NCI-H1694 treated with DMSO at 0.1 percent for 48 hours (cell line): Measurements from ENCODE around the gene SPRY2.
A peak's percentile ranks its signal among the peaks of the same experiment; 100 is the strongest.
"Not testable (repeated sequence)": the region's sequence is repeated elsewhere in the genome, so short reads cannot be mapped to it uniquely, and the experiment has no call there.

ENCODE experiments used
- DNase-seq: peaks from one replicate; lab custom pipeline; 2025; lab: John Stamatoyannopoulos, UW

SPRY2 gene

DNA sequence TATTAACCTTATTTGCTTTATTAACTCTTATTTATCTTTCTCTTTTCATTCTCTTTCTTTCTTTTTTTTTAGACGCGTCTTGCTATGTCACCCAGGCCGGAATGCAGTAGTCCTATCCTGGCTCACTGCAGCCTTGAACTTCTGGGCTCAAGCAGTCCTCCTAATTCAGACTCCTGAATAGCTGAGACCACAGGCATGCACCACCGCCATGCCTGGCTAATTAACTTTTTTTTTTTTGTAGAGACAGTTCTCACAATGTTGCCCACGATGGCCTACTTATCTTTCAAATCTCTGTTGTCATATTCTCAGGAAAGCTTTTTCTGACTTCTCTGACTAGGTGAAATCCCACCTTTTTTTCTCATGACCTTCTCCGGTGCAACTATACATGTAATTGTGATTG, 7.8 kb upstream of the SPRY2 start:
- no peak for DNase-seq

- DNase-seq = no peak
These were observed 7.4 kb upstream of the SPRY2 start for GRCh38 chr13:80348314-80348713.

- no peak for DNase-seq
These were observed 5.0 kb upstream of the SPRY2 start for GRCh38 chr13:80345771-80346510.

- DNase-seq = not testable (repeated sequence)
These were observed 3.1 kb upstream of the SPRY2 start for GRCh38 chr13:80344032-80344431.

DNA sequence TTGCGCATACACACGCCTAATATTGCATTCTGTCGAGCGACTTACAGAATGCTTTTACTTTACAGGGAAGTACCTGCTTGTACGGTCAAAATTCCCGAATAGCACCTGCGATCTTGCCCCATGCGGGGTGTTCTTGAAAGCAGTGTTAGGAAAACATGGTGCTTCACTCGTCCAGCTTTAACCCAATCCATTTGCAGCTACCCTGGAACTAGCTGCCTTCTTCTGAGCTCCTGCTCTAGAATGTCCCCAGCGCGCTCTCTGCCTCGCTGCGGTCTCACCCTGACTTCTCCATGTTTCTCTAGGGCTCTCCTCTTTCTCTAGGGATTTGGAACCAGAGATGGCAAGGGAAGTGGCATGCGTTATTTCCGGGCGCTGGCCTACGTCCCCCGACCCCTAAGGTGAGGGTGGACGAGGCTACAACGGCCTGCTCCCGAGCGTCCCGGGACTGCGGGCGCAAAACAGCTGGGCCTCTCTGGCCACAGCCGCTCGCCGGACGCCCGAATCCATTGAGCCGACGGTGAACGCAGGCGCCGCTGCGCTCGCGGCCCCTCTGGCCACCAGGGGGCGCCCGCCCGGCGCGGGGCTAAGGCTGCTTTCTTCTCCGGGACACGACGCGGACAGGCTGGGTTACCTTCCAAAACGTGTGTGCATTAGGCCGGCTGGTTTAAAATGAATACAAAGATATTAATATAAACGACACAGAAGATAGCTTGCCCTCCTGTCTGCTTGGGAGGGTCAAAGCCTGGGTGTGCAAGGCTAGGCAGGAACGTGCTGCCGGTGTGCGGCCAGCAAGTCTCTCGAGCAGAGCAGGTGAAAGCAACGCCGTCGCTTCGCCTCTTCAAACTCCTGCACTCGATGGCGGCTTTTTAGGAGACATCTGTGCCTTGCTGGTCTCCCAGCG, 1.8 kb upstream of the SPRY2 start:
- DNase-seq = peak; percentile 80

- peak; percentile 83 for DNase-seq
These were observed 937 bp upstream of the SPRY2 start for GRCh38 chr13:80341756-80342370.

DNA sequence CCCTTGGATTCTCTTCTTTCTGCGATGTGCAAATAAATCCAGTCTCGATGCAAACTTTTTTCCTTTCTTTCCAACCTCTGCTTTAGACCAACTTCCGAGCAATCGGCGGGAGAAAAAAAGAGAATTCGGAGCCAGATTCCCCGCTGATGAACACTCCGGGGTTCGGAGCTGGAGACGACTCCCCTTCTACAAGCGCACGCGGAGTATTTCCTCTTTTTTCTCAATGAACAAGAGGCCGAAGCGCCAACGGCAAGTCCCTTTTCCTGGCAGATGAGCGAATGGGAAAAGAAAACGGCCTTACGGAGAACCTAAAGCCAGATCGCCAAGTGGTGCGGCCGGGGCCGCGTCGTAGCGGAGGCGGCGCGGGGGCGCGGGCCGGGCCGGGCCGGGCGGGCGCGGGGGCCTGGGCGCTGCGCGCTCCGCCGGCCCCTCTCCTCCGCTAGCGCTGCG, 250 bp downstream of the SPRY2 start:
- peak; percentile 41 for DNase-seq

DNA sequence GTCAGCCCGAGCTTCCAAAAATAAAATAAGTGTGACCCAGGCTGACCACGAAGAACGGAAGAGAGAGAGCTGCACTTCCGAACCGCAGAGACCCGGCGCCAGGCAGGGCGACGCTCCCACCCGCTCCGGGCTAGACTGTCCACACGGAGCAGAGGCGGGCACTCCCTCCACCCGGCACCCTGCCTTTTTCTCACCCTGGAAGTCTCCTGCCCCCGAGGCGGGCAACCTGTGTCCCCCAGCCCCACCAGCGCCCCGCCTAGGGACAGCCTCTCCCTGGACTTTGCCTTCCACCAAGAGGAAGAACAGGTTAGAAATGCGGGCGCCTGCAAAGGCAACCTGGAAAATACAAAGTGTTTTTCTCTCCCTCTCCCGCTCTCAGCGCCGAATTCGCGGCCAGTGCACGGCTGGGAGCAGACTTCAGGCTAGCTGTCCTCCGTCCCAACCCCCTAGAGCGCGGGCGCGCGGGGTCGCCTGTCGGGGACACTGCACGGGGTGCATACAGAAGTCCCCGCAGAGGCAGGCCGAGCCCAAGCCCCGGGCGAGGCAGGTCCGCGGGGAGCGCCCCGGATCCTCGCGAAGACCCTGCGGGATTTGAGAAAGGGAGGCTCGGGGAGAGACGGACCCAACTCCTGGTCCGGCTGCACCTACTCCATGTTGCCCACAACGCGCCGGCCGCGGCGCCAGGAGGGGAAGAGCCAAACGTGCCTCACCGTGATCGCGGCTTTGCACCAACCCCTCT, 845 bp downstream of the SPRY2 start:
- no peak for DNase-seq

- DNase-seq = no peak
These were observed 1.4 kb downstream of the SPRY2 start for GRCh38 chr13:80339563-80339911.

- DNase-seq = no peak
These were observed 2.0 kb downstream of the SPRY2 start for GRCh38 chr13:80338781-80339562.

DNA sequence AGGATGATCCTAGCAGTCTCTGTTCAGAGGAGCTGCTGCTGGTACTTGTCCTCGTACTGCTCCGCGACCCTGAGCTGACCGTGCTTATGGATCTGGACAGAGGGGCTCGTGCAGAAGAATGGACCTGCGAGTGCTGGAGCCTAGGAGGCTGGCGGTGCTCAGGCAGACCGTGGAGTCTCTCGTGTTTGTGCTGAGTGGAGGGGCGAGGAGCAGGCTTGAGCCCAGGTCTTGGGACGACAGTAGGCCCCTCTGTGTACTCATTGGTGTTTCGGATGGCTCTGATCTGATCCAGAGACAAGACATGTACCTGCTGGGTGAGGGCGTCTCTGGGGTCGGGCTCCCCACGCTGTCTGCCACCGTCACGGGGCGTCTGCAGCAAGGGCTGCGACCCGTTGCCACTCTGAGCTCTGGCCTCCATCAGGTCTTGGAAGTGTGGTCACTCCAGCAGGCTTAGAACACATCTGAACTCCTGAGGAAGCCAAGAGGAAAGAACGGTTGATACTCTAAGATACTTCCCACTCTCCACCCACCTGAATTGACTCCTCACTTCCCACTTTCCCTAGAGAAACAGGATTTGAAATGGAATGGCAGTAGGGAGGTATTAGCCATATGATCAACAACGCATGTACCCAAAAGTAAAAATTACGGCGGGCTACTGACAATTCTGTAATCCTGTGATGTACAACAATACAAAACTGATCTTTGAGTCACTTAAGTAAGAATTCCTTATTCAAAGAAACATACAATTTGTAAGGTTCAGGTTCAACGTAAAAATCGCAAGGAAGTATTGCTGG, 3.4 kb downstream of the SPRY2 start:
- no peak for DNase-seq

GRCh38 chr13:80336776-80337287, 4.1 kb downstream of the SPRY2 start:
- no peak for DNase-seq

DNA sequence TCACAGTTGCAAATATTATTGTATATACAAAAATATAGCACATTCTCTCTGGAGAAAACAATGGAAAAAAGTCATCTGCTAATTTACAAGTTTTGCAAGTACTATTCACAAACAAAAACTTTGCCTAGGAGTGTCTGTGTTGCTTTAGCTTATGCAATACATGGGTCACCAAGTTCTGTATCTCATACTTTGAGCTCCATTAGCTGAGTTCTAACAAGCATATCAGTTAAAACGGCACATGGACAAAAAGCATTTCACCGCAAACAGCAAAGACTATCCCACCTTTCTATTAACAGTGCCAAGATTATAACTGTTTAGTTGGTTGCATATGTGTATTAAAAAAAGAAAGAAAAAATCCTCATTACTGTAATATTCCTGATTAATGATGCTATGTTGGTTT, 4.6 kb downstream of the SPRY2 start:
- DNase-seq = no peak

- DNase-seq = no peak
These were observed 6.2 kb downstream of the SPRY2 start for GRCh38 chr13:80334597-80335260.

DNA sequence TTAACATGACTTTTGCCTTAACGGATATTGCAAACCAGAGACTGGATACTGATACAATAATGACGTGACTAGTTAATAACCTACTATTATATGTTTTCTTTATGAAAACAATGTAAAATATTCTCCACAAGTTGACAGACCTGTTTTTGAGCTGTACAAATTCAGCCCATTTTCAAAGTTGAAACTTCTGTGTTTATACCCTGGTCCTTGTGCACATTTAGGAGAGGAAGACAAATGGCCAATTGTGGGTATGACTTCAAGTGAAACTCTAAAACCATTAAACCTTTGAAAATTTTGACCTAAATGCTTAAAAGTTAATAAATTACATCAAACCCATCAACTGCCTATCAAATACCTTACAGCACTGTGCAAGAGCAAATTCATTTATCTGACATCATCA, 8.9 kb downstream of the SPRY2 start:
- no peak for DNase-seq

DNA sequence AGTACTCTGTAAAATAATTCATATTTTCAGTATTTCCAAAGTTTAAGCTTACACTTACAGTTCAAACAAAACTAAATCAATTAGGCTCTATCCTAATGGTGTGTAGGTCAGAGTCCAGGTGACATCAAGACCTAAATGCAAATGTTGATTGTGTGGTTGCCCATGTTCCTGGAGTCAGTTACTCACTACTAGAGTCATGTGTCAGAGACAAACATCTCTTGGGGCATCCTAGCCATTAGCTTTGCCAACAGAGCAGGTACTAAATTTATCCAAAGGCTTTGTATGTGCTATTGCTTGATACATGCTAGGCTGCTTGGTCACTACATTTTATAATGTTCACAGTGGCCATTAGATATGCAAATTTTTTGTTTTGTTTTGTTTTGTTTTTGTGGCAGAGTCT, 11.7 kb downstream of the SPRY2 start:
- DNase-seq = no peak

- DNase-seq = no peak
These were observed 21.9 kb downstream of the SPRY2 start for GRCh38 chr13:80319004-80319403.

DNA sequence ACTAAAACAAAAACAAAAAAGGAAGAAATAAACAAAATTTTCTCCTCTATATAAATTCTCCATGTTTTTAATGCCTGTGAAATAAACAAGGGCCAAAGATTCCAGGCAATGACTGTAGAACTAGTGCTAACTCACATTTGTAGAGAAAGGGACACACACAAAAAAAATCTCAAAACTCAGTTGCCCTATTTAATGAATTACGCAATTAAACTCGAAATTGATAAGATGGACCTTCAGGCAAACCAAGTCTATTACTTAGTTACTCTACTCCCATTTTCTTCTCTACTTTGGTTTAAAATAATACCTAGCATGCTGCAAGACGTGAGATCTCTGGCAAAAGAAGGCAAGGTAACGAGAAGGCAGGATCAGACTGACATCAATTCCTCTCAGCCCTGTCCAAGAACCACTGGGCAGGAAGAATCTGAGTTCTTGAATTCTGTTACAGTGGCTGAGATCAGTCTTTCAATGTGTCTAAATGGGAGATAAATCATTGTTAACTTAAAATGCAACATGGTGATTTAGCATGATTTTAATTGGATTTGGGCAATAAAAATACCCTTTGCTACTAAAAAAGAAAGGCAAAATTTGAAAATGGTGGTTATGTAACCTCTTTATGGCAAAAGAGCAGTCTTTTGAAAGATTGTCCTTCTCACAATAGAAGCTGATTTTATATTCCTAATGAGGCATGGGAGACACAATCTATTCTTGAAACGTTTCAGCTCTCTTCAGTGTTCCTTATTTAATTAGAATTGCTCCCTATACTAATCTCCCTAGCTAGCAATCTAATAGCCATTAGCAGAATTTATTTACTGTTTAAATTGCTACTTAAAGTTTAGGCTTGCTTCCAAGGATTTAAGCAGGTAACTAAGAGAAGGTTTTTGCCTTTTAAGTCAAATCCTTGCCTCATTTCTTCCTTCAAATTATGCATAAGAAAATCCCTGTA, 25.9 kb downstream of the SPRY2 start:
- DNase-seq = no peak
